GM12878 (cell line): ENCODE results near the gene PPFIA4. TPM values are rescaled to one million over a fixed set of nuclear protein-coding genes. Genes with fewer than 3 reads are reported as not detected.

Experiments used
- GATAD2B ChIP-seq: fragments of 450-650 bp; conservative IDR thresholded peaks from 2 replicates; pipeline ENCODE4 v1.6.1; 2017; ENCODE audit warnings: low read depth, mild to moderate bottlenecking, moderate library complexity
- HDGF ChIP-seq: fragments of 450-650 bp; IDR thresholded peaks from 2 replicates; pipeline ENCODE4 v1.6.1; 2016; ENCODE audit warnings: antibody characterized with exemption
- MEF2A ChIP-seq: IDR thresholded peaks from 2 replicates; pipeline ENCODE4 v1.6.1; 2011; ENCODE audit warnings: low read depth, mild to moderate bottlenecking, low read length, moderate library complexity; ENCODE audit not compliant: insufficient read depth
- NR2C2 ChIP-seq: IDR thresholded peaks from 2 replicates; pipeline ENCODE4 v1.6.1; 2011; ENCODE audit warnings: borderline replicate concordance, low read depth; ENCODE audit not compliant: control insufficient read depth, insufficient read length
- RBBP5 ChIP-seq: fragments of 200-600 bp; sonication (generic); conservative IDR thresholded peaks from 2 replicates; pipeline ENCODE4 v1.6.1; 2016
- SIN3A ChIP-seq: IDR thresholded peaks from 2 replicates; pipeline ENCODE4 v1.6.1; 2012; ENCODE audit warnings: low read depth, low read length, improper control_type of control experiment
- SMARCA5 ChIP-seq: fragments of 450-650 bp; IDR thresholded peaks from 2 replicates; pipeline ENCODE4 v1.6.1; 2017; ENCODE audit warnings: mild to moderate bottlenecking
- TARDBP ChIP-seq: IDR thresholded peaks from 2 replicates; pipeline ENCODE4 v1.6.1; 2016; ENCODE audit warnings: borderline replicate concordance
- ZNF384 ChIP-seq: IDR thresholded peaks from 2 replicates; pipeline ENCODE4 v1.6.1; 2012; ENCODE audit warnings: low read depth, mild to moderate bottlenecking, low read length, improper control_type of control experiment, borderline replicate concordance
- polyA plus RNA-seq, 11 experiments: library from polyadenylated mRNA; depleted of rRNA in 4 of 11; unstranded in 6 of 11; stranded (reverse) in 5 of 11; fragments of >200 nt; fragmentation: Nextera tagmentation in 4 of 11; fragmentation: Illumina TruSeq in 1 of 11; extraction: Ambion mirVana in 4 of 11; extraction: Trizol in 1 of 11; gene quantifications; 1 replicate in 1 of 11; 2 replicates in 10 of 11; pipeline versions ENCODE4 v1.2.1 to v1.2.3, GENCODE V29; 2011 to 2016; ENCODE audit warnings: inconsistent platforms in 2 of 11, missing spikeins in 2 of 11, low read depth in 1 of 11
- total RNA-seq, 4 experiments: library from RNA; depleted of rRNA in 3 of 4; stranded (reverse); fragments of >200 nt in 3 of 4; fragmentation: Illumina TruSeq in 1 of 4; extraction: Trizol in 1 of 4; gene quantifications; 2 replicates each; pipeline versions ENCODE4 v1.2.1 to v1.2.3, GENCODE V29; 2013 to 2021
- TF ChIP-seq, protein P1 (sequence below): fragments of 450-650 bp; IDR thresholded peaks from 2 replicates; pipeline ENCODE4 v1.6.1; 2014; ENCODE audit warnings: mild to moderate bottlenecking
- TF ChIP-seq, protein P2 (sequence below): fragments of 450-650 bp; IDR thresholded peaks from 2 replicates; pipeline ENCODE4 v1.6.1; 2018; ENCODE audit warnings: mild to moderate bottlenecking, low read depth, moderate library complexity; ENCODE audit not compliant: partially characterized antibody
- TF ChIP-seq, protein P3 (sequence below): fragments of 150-350 bp; IDR thresholded peaks from 2 replicates; pipeline ENCODE4 v1.6.1; 2016; ENCODE audit warnings: low read depth, low read length
- TF ChIP-seq, protein P4 (sequence below): fragments of 450-650 bp; IDR thresholded peaks from 2 replicates; pipeline ENCODE4 v1.6.1; 2017; ENCODE audit warnings: mild to moderate bottlenecking, moderate library complexity
- TF ChIP-seq, protein P5 (sequence below), 3 experiments: IDR thresholded peaks in 2 of 3; conservative IDR thresholded peaks in 1 of 3; 2 replicates each; pipeline ENCODE4 v1.5.1; 2011; ENCODE audit warnings: low read depth in 3 of 3, low read length in 3 of 3, mild to moderate bottlenecking in 3 of 3, control low read depth in 2 of 3, moderate library complexity in 2 of 3, inconsistent platforms in 1 of 3, mixed read lengths in 1 of 3; ENCODE audit not compliant: control insufficient read depth in 2 of 3, insufficient read depth in 1 of 3; ENCODE audit errors: extremely low read depth in 1 of 3

The PPFIA4 gene
- total and polyA plus RNA-seq, 10 of the 15 experiments (the other 5 are each of a cell fraction or from before 2014, with no cell fraction given), result 0.02 to 19.7 (median 0.34) TPM; not detected in 1

DNA sequence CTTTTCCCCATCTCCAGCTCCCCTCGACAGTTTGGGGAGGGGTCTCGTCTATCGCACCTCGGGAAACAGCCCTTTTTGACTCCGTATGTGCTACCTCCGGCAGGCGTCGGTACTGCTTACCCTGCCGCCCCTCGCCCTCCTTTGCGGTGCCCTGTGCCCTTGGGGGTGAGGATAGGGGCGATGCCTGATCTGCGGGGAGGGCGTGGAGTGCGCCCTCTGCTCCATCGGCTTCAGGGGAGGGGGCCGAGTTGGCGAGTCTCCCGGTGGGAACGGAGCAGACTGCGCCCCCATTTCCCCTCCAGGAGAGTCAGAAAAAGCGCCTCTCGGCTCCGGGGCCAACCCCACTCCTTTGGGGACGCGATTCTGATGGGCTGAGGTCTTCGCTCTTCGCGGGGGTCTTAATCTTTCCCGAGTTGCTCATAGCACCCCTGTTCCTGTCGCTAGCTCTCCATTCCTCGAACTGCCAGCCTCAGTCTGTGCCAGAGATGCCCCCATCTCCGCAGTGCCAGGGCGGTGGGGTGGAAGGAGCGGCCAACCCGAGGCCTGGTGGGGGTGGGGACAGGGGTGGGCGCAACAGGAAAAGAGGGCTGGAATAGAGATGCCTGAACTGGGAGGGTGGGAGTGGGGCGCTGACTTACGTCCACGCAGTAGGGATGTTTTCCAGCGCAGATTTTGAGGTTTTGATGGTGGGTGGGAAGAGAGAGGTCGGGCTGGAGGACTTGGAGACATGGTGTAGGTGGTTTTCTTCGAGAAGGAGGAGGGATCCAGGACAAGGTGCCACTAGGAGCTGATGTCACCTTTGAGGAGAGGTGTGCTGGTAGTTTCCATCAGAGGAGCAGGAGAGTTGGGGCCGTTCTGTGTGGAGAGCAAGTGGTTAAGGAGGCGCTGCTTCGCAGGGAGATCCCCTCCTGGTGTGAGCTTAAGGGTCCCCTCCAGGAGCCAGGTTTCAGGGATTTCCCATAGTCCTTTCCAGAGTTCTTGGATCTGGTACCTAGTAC, 674 bp downstream of the PPFIA4 start (continued):
- TF ChIP-seq MEF2A (no peak), HDGF (peak; percentile 31; the same call in 1 of the 2 replicates), GATAD2B (0 out of 2 replicates have a peak, but pooled peaks have one; percentile 51), SMARCA5 (0 out of 2 replicates have a peak, but pooled peaks have one; percentile 6), SIN3A (0 out of 2 replicates have a peak, but pooled peaks have one; percentile 25), ZNF384 (no peak), TARDBP (no peak), RBBP5 (no peak), NR2C2 (no peak)
- TF ChIP-seq, protein P1, sequence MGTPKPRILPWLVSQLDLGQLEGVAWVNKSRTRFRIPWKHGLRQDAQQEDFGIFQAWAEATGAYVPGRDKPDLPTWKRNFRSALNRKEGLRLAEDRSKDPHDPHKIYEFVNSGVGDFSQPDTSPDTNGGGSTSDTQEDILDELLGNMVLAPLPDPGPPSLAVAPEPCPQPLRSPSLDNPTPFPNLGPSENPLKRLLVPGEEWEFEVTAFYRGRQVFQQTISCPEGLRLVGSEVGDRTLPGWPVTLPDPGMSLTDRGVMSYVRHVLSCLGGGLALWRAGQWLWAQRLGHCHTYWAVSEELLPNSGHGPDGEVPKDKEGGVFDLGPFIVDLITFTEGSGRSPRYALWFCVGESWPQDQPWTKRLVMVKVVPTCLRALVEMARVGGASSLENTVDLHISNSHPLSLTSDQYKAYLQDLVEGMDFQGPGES, result no peak
- TF ChIP-seq, protein P2, sequence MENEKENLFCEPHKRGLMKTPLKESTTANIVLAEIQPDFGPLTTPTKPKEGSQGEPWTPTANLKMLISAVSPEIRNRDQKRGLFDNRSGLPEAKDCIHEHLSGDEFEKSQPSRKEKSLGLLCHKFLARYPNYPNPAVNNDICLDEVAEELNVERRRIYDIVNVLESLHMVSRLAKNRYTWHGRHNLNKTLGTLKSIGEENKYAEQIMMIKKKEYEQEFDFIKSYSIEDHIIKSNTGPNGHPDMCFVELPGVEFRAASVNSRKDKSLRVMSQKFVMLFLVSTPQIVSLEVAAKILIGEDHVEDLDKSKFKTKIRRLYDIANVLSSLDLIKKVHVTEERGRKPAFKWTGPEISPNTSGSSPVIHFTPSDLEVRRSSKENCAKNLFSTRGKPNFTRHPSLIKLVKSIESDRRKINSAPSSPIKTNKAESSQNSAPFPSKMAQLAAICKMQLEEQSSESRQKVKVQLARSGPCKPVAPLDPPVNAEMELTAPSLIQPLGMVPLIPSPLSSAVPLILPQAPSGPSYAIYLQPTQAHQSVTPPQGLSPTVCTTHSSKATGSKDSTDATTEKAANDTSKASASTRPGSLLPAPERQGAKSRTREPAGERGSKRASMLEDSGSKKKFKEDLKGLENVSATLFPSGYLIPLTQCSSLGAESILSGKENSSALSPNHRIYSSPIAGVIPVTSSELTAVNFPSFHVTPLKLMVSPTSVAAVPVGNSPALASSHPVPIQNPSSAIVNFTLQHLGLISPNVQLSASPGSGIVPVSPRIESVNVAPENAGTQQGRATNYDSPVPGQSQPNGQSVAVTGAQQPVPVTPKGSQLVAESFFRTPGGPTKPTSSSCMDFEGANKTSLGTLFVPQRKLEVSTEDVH, result no peak
- TF ChIP-seq, protein P3, sequence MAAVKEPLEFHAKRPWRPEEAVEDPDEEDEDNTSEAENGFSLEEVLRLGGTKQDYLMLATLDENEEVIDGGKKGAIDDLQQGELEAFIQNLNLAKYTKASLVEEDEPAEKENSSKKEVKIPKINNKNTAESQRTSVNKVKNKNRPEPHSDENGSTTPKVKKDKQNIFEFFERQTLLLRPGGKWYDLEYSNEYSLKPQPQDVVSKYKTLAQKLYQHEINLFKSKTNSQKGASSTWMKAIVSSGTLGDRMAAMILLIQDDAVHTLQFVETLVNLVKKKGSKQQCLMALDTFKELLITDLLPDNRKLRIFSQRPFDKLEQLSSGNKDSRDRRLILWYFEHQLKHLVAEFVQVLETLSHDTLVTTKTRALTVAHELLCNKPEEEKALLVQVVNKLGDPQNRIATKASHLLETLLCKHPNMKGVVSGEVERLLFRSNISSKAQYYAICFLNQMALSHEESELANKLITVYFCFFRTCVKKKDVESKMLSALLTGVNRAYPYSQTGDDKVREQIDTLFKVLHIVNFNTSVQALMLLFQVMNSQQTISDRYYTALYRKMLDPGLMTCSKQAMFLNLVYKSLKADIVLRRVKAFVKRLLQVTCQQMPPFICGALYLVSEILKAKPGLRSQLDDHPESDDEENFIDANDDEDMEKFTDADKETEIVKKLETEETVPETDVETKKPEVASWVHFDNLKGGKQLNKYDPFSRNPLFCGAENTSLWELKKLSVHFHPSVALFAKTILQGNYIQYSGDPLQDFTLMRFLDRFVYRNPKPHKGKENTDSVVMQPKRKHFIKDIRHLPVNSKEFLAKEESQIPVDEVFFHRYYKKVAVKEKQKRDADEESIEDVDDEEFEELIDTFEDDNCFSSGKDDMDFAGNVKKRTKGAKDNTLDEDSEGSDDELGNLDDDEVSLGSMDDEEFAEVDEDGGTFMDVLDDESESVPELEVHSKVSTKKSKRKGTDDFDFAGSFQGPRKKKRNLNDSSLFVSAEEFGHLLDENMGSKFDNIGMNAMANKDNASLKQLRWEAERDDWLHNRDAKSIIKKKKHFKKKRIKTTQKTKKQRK, result no peak
- TF ChIP-seq, protein P4, sequence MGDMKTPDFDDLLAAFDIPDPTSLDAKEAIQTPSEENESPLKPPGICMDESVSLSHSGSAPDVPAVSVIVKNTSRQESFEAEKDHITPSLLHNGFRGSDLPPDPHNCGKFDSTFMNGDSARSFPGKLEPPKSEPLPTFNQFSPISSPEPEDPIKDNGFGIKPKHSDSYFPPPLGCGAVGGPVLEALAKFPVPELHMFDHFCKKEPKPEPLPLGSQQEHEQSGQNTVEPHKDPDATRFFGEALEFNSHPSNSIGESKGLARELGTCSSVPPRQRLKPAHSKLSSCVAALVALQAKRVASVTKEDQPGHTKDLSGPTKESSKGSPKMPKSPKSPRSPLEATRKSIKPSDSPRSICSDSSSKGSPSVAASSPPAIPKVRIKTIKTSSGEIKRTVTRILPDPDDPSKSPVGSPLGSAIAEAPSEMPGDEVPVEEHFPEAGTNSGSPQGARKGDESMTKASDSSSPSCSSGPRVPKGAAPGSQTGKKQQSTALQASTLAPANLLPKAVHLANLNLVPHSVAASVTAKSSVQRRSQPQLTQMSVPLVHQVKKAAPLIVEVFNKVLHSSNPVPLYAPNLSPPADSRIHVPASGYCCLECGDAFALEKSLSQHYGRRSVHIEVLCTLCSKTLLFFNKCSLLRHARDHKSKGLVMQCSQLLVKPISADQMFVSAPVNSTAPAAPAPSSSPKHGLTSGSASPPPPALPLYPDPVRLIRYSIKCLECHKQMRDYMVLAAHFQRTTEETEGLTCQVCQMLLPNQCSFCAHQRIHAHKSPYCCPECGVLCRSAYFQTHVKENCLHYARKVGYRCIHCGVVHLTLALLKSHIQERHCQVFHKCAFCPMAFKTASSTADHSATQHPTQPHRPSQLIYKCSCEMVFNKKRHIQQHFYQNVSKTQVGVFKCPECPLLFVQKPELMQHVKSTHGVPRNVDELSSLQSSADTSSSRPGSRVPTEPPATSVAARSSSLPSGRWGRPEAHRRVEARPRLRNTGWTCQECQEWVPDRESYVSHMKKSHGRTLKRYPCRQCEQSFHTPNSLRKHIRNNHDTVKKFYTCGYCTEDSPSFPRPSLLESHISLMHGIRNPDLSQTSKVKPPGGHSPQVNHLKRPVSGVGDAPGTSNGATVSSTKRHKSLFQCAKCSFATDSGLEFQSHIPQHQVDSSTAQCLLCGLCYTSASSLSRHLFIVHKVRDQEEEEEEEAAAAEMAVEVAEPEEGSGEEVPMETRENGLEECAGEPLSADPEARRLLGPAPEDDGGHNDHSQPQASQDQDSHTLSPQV, result no peak
- TF ChIP-seq, protein P5, sequence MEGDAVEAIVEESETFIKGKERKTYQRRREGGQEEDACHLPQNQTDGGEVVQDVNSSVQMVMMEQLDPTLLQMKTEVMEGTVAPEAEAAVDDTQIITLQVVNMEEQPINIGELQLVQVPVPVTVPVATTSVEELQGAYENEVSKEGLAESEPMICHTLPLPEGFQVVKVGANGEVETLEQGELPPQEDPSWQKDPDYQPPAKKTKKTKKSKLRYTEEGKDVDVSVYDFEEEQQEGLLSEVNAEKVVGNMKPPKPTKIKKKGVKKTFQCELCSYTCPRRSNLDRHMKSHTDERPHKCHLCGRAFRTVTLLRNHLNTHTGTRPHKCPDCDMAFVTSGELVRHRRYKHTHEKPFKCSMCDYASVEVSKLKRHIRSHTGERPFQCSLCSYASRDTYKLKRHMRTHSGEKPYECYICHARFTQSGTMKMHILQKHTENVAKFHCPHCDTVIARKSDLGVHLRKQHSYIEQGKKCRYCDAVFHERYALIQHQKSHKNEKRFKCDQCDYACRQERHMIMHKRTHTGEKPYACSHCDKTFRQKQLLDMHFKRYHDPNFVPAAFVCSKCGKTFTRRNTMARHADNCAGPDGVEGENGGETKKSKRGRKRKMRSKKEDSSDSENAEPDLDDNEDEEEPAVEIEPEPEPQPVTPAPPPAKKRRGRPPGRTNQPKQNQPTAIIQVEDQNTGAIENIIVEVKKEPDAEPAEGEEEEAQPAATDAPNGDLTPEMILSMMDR (IDR thresholded peaks at IDR 0.05 in 2 of 3, conservative IDR thresholded peaks at IDR 0.05 in 1 of 3; ENCODE audit: control insufficient read depth in 2 of 3, extremely low read depth in 1 of 3, insufficient read depth in 1 of 3, low read depth in 3 of 3, low read length in 3 of 3), result no peak
